Measurements from ENCODE around the gene SPACDR. TPM values are rescaled to one million over a fixed set of nuclear protein-coding genes. Genes with fewer than 3 reads are reported as not detected.

SPACDR gene
- total and polyA plus RNA-seq, 2 experiments from 2014 or later: 0.42 to 0.52 TPM

GRCh38 chr7:100493476-100494264, 29.6 kb upstream of the SPACDR start:
- Histone ChIP-seq H3K27ac (ENCODE audit: low read depth) (no peak overlapping the region), H2AFZ (peak overlapping the region; percentile 80), H3K79me2 (replicated peaks; ENCODE audit: insufficient read depth) (no peaks in the 10 kb centered on the region), H3K27me3 (ENCODE audit: insufficient read depth) (peaks cover 10% of the 10 kb centered on the region), H3K36me3 (ENCODE audit: insufficient read depth) (no peaks in the 10 kb centered on the region), H3K4me3 (peak overlapping the region; percentile 70), H4K20me1 (replicated peaks; ENCODE audit: insufficient read depth) (no peaks in the 10 kb centered on the region), H3F3A (replicated peaks; ENCODE audit: low read depth) (0 out of 2 replicates have a peak, but pooled peaks cover 3% of the 10 kb centered on the region), H3K4me2 (peak overlapping the region; percentile 90), H3K4me1 (ENCODE audit: insufficient read depth) (peaks cover 9% of the 10 kb centered on the region), H3K9me2 (ENCODE audit: insufficient read depth) (no peaks in the 10 kb centered on the region)
- peaks cover 28% of the 10 kb centered on the region for H3K27me3 Mint-ChIP-seq (ENCODE audit: insufficient read depth, low read depth, poor library complexity)
- no peaks in the 10 kb centered on the region for H3K36me3 Mint-ChIP-seq (ENCODE audit: low read depth)
- H3K4me1 Mint-ChIP-seq: peaks cover 17% of the 10 kb centered on the region
- ATAC-seq: peak; percentile 62
- H3K27ac Mint-ChIP-seq: no peak overlapping the region
- TF ChIP-seq EZH2phosphoT487 (IDR thresholded peaks at IDR 0.05; ENCODE audit: unreplicated experiment) (no peak), CTCF (conservative IDR thresholded peaks at IDR 0.05; ENCODE audit: low read depth in 2 of 2) (peak in 1 of 2 experiments; percentile 37; a peak in 2 of 4 replicates)
- H3K4me3 Mint-ChIP-seq: peak overlapping the region; percentile 71
- DNase-seq (ENCODE audit: low spot score): peak; percentile 75
- H3K9me3 Mint-ChIP-seq: no peaks in the 10 kb centered on the region

- Histone ChIP-seq H4K20me1 (replicated peaks; ENCODE audit: insufficient read depth) (no peaks in the 10 kb centered on the region), H2AFZ (peak overlapping the region; percentile 80; the same call in 1 of the 2 replicates), H3K4me3 (peak overlapping the region; percentile 70)
- TF ChIP-seq REST (IDR thresholded peaks at IDR 0.05; ENCODE audit: unreplicated experiment) (no peak), ZNF331 (CRISPR knock-in tag; IDR thresholded peaks at IDR 0.05; ENCODE audit: low read depth) (no peak), ZNF462 (CRISPR knock-in tag; IDR thresholded peaks at IDR 0.05) (no peak), EZH2 (IDR thresholded peaks at IDR 0.05; ENCODE audit: low read depth, unreplicated experiment) (no peak), EZH2phosphoT487 (IDR thresholded peaks at IDR 0.05; ENCODE audit: unreplicated experiment) (no peak), ZNF114 (CRISPR knock-in tag; IDR thresholded peaks at IDR 0.05) (no peak)
Observed at GRCh38 chr7:100492738-100493475, 28.8 kb upstream of the SPACDR start.

More at GRCh38 chr7:100492738-100493475, 28.8 kb upstream of the SPACDR start:
- Mint-ChIP-seq H3K27me3 (ENCODE audit: insufficient read depth, low read depth, poor library complexity) (peaks cover 28% of the 10 kb centered on the region), H3K27ac (no peak overlapping the region), H3K36me3 (ENCODE audit: low read depth) (no peaks in the 10 kb centered on the region), H3K4me3 (peak overlapping the region; percentile 71), H3K4me1 (peaks cover 17% of the 10 kb centered on the region), H3K9me3 (no peaks in the 10 kb centered on the region)
- Histone ChIP-seq H3K36me3 (ENCODE audit: insufficient read depth) (no peaks in the 10 kb centered on the region), H3K9me2 (ENCODE audit: insufficient read depth) (no peaks in the 10 kb centered on the region), H3K27me3 (ENCODE audit: insufficient read depth) (peaks cover 10% of the 10 kb centered on the region), H3K4me2 (peak overlapping the region; percentile 90), H3K27ac (ENCODE audit: low read depth) (no peak overlapping the region), H3K79me2 (replicated peaks; ENCODE audit: insufficient read depth) (no peaks in the 10 kb centered on the region), H3F3A (replicated peaks; ENCODE audit: low read depth) (0 out of 2 replicates have a peak, but pooled peaks cover 3% of the 10 kb centered on the region), H3K4me1 (ENCODE audit: insufficient read depth) (peaks cover 9% of the 10 kb centered on the region)
- no peak for DNase-seq (ENCODE audit: low spot score)
- no peak for ATAC-seq

Data from GM23338 (cell line).